Measurements from ENCODE around the gene SCGB1D1.

The SCGB1D1 gene, protein sequence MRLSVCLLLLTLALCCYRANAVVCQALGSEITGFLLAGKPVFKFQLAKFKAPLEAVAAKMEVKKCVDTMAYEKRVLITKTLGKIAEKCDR

DNA sequence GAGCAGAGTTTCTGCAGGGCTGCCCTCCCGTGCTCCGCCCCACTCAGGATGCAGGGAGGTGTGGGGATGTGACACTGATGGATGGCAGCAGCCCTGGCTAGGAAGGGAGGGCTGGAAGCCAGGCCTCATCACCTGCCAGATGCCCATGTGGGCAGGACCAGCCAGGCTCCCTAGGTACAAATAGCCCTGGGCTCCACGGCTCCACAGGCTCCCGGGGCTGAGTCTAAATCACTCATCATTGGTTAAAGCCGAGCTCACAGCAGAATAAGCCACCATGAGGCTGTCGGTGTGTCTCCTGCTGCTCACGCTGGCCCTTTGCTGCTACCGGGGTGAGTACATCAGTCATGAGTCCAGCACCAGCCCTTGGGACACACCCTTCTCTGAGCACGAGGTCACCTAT, at the start of gene SCGB1D1:
Gene SCGB1D1 (plus strand): TSS at position 206 of the 400 bp plus-strand sequence. CDS start 69 bp downstream, at position 275.
- DNase-seq (ENCODE audit: low read depth in 2 of 3, low spot score in 1 of 3): no peak

DNA sequence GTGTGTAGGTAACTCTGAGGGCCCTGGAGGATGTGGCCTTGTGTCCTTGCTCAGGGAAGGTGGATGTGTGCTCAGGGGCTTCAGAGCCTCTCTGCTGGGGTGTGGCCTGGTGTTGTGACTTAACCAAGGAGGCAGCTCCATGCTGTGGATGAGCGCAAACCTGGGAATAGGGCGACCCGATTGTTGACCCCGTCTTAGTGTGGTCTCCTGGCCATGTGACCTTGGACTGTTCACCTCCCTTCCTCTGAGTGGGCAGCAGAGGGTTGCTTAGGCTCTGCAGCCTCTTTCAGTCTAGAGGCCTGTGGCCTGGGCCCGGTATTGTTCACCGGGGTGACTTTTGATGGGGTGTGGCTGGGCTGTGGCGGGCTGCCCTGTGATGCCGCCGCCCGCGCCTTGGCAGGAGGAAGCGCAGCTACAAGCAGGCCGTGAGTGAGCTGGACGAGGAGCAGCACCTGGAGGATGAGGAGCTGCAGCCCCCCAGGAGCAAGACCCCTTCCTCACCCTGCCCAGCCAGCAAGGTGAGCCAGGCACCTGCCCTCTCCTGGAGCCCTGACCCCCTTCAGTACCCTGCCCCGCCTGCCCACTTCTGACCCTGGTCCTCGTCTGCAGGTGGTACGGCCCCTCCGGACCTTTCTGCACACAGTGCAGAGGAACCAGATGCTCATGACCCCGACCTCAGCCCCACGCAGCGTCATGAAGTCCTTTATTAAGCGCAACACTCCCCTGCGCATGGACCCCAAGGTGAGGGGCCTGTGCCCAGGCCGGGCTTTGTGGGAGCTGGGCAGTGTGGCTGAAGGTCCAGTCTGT, 49.5 kb upstream of the SCGB1D1 start:
- DNase-seq (ENCODE audit: low read depth in 2 of 3, low spot score in 1 of 3): no peak

GRCh38 chr11:62141111-62142042, 48.6 kb upstream of the SCGB1D1 start:
- DNase-seq (ENCODE audit: low read depth in 2 of 3, low spot score in 1 of 3): no peak

- no peak for DNase-seq (ENCODE audit: low read depth in 2 of 3, low spot score in 1 of 3)
These were observed 48.0 kb upstream of the SCGB1D1 start for GRCh38 chr11:62142043-62142375.

DNA sequence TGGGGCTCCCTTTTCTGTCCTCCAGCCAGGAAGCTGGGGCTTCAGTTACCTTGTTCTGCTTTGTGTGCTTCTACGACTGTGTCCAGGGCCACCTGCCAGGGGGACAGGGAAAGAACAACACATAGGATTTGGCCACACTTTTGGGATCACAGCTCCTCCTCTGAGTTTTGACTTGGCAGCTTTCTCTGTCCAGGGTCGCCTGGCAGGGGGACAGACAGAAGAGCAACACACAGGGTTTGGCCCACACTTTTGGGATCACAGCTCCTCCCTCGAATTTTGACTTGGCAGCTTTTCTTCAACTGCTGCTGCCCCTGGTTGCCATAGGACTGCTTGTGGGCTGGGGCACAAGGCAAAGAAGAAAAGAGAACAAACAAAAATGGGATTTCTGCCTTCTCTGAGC, 47.1 kb upstream of the SCGB1D1 start:
- DNase-seq (ENCODE audit: low read depth in 2 of 3, low spot score in 1 of 3): no peak

- DNase-seq (ENCODE audit: low read depth in 2 of 3, low spot score in 1 of 3): no peak
These were observed 46.3 kb upstream of the SCGB1D1 start for GRCh38 chr11:62143727-62144126.

DNA sequence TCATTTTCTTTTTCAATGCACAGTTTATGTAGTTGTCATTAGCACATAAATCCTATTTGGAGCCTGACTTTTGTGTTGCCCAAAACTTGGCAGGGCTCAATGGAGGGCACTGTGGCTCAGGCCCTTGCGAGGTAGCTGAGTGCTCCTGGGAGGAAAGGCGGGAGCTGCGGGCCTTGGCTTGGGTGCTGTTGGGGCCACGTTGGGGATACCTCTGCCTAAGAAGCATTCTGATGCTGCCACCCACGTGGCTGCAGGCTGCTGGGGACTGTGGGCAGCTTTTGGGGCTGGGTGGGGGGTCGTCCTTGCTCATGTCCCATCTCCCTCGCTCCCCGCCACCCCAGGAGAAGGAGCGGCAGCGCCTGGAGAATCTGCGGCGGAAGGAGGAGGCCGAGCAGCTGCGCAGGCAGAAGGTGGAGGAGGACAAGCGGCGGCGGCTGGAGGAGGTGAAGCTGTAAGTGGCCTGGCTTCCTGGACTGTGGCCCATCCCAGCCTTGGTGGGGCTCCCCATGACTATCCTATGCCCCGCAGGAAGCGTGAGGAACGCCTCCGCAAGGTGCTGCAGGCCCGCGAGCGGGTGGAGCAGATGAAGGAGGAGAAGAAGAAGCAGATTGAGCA, 45.3 kb upstream of the SCGB1D1 start:
- no peak for DNase-seq (ENCODE audit: low read depth in 2 of 3, low spot score in 1 of 3)

GRCh38 chr11:62145261-62145871, 44.6 kb upstream of the SCGB1D1 start:
- DNase-seq (ENCODE audit: low read depth in 2 of 3, low spot score in 1 of 3): no peak

GRCh38 chr11:62146476-62147200, 43.4 kb upstream of the SCGB1D1 start:
- no peak for DNase-seq (ENCODE audit: low read depth in 2 of 3, low spot score in 1 of 3)

DNA sequence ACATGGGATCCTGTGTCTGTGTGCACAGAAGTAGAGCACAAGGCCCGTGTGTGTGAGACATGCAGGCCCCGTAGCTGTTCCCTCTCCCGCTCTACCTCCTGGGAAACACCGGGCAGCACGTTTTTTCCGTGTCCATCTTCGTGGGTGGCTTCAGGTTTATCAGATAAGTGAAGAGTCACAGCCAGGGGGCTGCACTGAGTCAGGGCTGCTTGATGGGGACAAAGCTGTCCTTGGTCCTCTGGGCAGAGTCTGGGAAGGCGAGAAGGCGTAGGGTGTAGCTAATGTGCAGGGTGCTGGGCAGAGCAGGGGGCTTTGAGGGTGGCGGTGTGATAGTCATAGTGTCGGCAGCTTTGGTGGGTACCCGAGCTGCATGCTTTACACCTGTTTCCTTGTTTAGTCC, 42.5 kb upstream of the SCGB1D1 start:
- DNase-seq (ENCODE audit: low read depth in 2 of 3, low spot score in 1 of 3): no peak

DNA sequence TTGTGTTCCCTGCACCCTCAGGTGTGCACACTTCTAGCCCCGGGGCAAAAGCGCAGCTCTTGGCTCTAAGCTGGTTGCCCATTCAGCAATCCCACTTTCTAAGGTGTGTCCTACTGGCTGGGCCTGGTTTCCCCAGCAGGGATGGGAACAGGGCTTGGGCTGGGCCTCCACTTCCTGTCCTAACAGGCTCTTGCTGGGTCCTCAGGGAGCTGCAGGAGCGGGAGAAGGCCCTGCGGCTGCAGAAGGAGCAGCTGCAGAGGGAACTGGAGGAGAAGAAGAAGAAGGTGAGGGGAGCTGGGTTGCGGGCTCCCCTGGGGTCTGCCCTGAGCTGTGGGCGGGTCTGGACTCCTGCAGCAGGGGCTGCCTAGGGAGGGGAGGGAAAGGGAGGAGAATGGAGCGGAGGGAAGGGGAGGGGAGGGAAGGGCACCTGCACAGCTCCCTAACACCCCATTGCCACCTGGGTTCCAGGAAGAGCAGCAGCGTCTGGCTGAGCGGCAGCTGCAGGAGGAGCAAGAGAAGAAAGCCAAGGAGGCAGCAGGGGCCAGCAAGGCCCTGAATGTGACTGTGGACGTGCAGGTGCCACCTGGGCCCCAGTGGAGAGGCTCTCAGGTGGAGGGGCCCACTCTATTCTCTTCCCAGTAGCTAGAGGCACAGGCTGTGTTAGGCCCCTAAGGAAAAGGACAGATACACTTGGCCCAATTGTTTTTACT, 41.6 kb upstream of the SCGB1D1 start:
- DNase-seq (ENCODE audit: low read depth in 2 of 3, low spot score in 1 of 3): no peak

GRCh38 chr11:62149986-62150886, 39.8 kb upstream of the SCGB1D1 start:
- DNase-seq (ENCODE audit: low read depth in 2 of 3, low spot score in 1 of 3): no peak

- DNase-seq (ENCODE audit: low read depth in 2 of 3, low spot score in 1 of 3): no peak
These were observed 38.9 kb upstream of the SCGB1D1 start for GRCh38 chr11:62150887-62151736.

- DNase-seq (ENCODE audit: low read depth in 2 of 3, low spot score in 1 of 3): no peak
These were observed 38.3 kb upstream of the SCGB1D1 start for GRCh38 chr11:62151737-62152102.

DNA sequence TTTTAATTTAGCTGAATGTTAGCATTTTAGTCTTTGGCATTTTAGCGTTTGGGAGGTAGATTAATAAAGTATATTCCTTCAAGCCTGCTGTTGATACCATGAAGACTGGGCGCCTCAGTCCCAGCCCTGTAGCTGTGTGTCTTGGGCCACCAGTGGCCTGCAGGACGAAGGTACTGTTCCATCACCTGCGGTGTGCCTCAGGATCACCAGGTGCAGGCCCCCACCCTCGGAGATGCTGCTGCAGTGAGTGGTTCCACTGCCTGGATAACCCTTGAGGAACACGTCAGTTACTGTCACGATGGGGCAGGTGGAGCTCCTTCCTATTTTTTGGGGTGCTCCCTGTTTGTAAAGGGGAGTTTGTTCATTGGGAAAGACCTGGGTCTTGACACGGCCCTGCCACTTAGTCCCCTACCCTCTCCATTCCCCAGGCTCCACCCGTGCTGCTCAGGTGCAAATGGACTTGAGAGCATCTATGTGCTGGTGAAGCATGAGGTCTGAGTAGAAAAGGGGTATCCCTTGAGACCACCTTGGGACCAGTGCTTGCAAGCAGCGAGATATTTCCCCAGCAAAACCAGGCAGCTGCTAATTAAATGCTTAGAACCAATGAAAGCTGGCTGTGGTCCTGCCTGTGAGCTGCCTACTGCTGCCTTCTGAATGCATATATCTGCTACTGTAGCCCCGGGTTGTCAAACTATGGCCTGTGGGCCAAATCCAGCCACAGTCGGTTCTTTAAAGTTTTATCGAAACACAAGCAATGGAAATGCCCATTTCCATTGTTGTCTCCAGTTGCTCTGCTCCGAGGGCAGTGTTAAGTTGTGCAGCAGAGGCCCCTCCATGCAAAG, 37.5 kb upstream of the SCGB1D1 start:
- DNase-seq (ENCODE audit: low read depth in 2 of 3, low spot score in 1 of 3): no peak

DNA sequence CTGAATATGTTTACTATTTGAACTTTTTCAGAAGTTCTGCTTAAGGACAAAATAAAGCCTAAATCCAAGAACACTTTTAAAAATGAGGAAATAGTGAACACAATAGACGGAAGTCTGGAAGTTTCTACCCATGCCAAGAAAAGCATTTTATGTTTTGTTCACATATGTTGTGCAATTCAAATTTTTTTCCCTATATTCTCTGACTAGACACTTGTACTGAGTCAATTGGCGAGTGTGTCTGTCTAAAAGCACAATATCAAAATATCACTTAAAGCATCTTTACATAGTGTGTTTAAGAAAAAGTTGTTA, 37.0 kb upstream of the SCGB1D1 start:
- no peak for DNase-seq (ENCODE audit: low read depth in 2 of 3, low spot score in 1 of 3)

DNA sequence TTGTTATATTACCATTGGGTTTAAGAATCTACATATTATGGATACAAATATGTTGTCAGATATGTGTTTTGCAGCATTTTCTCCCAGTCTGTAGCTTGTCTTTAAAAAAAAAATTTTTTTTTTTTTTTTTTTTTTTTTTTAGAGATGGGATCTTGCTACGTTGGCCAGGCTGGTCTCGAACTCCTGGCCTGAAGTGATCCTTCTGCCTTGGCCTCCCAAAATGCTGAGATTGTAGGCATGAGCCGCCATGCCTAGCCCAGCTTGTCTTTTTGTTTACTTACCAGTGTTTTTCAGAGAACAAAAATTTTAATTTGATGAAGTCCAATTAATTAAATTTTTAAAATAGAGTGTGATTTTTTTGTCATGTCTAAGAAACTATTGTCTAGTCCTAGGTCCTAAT, 36.4 kb upstream of the SCGB1D1 start:
- DNase-seq (ENCODE audit: low read depth in 2 of 3, low spot score in 1 of 3): no peak
